ES-I3 (cell line): ENCODE data around the gene SBF1.

ENCODE experiments used
- H3K36me3 ChIP-seq: 2 replicates; pipeline ENCODE4 v1.6.1; 2013; ENCODE audit warnings: mild to moderate bottlenecking, low read length, control low read depth, moderate library complexity; ENCODE audit not compliant: insufficient read depth
- H3K4me1 ChIP-seq: 2 replicates; pipeline ENCODE4 v1.6.1; 2013; ENCODE audit warnings: mild to moderate bottlenecking, control low read depth, low read length; ENCODE audit not compliant: insufficient read depth
- H3K9ac ChIP-seq: 2 replicates; pipeline ENCODE4 v1.6.1; 2013; ENCODE audit warnings: low read depth, mild to moderate bottlenecking, low read length, moderate library complexity
- H3K9me3 ChIP-seq: 2 replicates; pipeline ENCODE4 v1.6.1; 2013; ENCODE audit warnings: mild to moderate bottlenecking, low read length, moderate library complexity; ENCODE audit not compliant: control insufficient read depth, insufficient read depth

The SBF1 gene

DNA sequence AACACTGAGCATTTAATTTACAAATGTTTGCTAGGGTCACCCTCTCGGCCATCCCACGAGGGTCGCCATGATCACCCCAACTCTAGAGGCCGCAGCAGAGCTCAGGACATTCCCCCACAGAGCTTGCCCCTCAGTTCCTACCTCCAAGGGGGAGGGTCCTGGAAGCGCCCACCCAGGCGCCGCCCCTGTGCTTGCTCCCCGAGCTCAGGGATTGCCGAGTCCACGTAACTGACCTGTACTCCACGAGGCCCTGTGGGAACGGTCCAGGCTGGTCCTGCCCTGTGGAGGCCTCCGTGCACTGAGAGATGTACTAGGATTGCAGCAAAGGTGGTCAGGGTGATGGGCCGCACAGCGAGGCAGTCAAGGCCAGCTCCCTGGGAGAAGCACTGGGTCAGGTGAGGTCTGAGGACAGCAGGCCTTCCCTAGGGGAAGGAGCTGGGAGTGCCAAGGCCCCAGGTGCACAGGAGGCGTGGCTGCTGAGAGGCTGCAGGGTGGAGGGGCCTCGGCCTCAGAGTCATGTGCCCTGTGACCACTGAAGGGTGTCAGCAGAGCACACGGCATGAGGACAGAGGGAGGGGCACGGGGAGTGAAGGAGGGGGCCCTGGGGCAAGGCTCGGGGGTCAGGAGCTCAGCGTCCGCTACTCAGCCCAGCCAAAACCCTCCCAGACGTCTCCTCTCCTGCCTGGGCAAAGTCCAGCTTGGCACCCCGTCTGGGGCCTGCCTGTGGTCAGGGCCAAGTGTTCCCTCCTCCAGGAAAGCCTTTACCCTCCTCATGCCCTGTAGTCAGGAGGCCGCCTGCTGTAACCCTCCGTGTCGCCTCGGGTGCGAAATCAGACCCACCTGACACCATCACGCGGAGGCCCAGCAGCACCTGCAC lies 9.4 kb upstream of the SBF1 start:
- Histone ChIP-seq H3K36me3 (no peaks in the 10 kb centered on the region; the same call in 1 of the 2 replicates), H3K9ac (no peak overlapping the region), H3K4me1 (no peaks in the 10 kb centered on the region), H3K9me3 (no peaks in the 10 kb centered on the region)

DNA sequence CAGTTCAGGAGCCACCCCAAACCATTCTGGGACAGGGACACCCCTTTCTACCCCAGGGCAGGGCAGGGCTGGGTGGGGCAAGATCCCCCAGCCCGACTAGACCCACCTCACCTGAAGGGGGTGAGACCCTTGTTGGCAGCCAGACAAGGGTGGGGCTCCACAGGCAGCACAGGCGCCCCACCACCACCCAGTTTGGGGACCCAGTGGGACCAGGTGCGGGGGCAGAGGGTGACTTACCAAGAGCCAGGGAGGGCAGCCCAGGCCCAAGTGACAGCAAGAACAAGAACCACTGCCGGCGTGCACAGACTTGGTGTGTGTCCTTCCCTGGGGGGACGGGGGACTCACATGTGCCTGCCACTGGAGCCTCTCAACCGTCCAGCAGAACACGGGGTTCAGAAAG lies 8.7 kb upstream of the SBF1 start:
- Histone ChIP-seq H3K9me3 (no peaks in the 10 kb centered on the region), H3K9ac (no peak overlapping the region), H3K4me1 (no peaks in the 10 kb centered on the region), H3K36me3 (no peaks in the 10 kb centered on the region; the same call in 1 of the 2 replicates)

DNA sequence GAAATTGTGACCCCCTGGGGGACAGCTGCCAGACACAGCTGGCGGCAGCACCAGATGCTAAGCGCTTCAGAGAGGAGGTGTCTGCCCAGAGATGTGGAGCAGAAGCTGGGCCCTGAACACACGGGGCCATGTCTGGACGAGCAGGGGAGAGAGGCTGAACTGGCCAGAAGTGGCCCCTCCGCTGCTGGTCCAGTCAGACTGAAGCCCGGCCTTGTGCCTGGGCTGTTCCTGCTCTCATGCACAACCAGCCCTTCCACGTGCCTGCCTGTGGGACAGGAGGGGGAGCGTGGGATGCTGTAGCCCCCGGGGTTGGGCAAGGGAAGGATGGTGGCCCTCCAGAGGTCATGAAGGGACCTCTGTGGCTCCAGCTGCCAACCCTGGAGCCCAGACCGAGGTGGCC lies 8.3 kb upstream of the SBF1 start:
- Histone ChIP-seq H3K9me3 (no peaks in the 10 kb centered on the region), H3K4me1 (no peaks in the 10 kb centered on the region), H3K9ac (no peak overlapping the region), H3K36me3 (no peaks in the 10 kb centered on the region; the same call in 1 of the 2 replicates)

DNA sequence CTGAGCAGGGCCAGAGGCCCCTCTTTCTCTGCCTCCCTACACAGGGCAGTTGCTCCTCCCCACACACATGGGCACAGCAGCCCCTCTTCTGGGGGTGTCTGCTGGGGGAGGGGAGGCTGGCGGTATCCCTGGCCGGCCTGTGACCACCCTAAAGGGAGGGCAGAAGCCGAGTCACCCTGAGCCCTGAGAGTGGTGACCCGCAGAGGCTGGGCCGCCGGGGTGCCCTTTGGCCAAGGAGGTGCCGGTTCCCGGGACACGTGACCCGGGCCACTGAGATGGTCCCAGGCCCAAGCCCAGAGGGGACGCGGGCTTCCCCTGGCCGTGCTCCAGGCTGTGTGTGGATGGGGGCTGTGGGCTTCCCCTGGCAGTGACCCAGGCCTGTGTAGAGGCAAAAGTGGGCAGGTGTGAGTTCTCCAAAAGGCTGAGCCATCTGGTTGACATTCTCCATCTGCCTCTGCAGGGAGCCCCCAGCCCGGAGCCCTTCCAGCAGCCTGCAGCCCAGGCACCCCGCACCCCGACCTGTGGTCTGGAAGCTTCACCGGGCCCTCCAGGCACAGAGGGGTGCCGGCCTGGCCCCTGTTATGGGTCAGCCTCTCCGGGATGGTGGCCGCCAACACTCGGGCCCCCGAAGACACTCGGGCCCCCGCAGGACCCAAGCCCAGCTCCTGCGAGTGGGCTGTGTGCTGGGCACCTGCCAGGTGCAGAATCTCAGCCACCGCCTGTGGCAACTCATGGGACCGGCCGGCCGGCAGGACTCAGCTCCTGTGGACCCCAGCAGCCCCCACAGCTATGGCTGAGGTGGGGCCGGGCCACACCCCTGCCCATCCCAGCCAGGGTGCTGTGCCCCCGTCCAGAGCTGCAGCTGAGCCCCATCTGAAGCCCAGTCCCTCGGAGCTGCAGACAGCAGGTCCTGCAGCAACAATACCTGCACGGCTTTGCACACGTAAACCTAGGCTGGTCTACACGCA lies 7.6 kb upstream of the SBF1 start:
- Histone ChIP-seq H3K9ac (peak overlapping the region; percentile 57), H3K36me3 (no peaks in the 10 kb centered on the region; the same call in 1 of the 2 replicates), H3K4me1 (no peaks in the 10 kb centered on the region), H3K9me3 (no peaks in the 10 kb centered on the region)

DNA sequence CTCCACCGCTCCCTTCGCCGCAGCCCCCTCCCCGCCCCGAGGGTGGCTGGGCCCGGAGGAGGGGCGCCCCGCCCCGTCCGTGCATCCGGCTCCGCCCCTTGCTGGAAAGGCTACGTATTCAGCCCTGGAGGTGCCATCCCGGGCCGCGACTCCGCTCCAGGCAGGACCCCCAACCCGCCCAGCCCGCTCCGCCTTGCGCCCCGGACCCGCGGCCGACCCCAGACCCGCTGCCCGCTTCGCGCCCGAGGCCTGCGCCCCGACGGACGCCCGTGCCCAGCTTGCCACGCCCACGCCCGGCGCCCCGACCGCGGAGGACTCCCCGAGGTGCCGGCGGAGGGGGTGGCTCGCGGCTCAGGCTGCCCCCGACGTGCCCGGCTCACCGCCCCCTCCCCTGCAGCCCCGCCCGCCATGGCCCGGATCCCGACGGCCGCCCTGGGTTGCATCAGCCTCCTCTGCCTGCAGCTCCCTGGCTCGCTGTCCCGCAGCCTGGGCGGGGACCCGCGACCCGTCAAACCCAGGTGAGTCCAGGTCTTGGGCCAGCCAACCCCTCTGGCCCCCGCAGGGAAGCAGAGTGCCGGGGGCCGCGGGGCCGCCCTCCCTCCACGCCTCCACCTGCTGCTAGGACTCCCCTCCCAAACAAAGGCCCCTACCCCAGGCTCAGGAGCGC lies 6.7 kb upstream of the SBF1 start, which contains the start of gene ADM2:
TSS of gene ADM2 (plus strand) at position 104 of the 667 bp plus-strand sequence. CDS start at position 409, 305 bp downstream.
- Histone ChIP-seq H3K4me1 (peaks cover 7% of the 10 kb centered on the region; the same call in 1 of the 2 replicates), H3K9me3 (no peaks in the 10 kb centered on the region), H3K9ac (peak within 1 kb of the TSS; percentile 57), H3K36me3 (no peaks in the 10 kb centered on the region; the same call in 1 of the 2 replicates)

DNA sequence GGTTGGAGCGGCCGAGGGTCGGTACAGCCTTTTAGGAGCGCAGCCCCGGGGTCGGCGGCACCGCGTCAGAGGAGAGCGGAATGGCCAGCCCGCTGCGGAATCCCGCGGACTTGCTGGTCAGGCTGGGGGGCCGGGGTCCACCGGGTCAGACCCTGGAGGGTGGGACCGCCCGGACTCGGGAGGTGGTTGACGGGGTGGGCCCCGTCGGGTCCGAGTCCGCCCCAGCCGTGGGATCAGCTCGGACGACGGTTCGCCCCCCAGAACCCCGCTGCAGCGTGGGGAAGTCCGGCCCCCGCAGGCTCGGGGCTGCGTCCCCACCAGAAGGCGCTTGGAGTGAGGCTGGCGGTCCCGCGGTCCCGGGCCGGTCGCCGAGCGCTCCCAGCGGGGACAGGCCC lies 6.2 kb upstream of the SBF1 start:
- Histone ChIP-seq H3K9me3 (no peaks in the 10 kb centered on the region), H3K9ac (peak overlapping the region; percentile 57), H3K36me3 (no peaks in the 10 kb centered on the region; the same call in 1 of the 2 replicates), H3K4me1 (peaks cover 8% of the 10 kb centered on the region; the same call in 1 of the 2 replicates)

DNA sequence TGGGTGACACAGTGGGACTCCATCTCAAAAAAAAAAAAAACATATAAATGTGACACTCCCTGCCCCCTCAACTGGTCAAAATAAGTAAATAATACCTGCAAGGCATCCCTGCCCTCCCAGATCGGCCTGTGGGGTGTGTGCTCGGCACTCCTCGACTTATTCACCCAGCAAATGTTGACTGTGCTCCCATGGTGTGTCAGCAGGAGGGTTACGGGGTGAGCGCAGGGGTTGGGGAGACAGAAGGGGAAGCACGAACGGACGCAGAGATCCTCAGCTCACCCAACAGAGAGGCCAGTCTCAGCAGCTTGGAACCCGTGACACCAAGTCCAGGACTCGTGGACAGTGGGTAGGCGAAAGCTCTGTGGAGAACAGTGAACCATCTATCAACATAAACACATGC lies 4.9 kb upstream of the SBF1 start:
- no peaks in the 10 kb centered on the region; the same call in 1 of the 2 replicates for H3K36me3 ChIP-seq

DNA sequence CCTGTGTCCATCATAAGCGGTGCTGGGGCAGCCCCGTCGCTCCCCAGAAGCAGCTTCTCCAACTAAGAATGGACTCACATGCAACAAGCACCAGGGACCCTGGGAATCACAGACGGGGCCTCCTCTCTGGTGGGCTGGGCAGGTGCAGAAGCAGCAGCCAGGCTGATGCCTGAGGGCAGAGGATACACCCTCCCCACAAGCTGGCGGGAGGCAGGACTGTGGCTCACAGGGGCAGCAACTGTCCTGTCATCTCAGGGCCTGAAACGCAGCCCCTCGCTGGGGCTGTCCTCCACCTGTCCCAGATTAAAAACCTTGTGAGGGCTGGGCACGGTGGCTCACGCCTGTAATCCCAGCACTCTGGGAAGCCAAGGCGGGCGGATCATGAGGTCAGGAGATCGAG lies 3.1 kb upstream of the SBF1 start:
- H3K9ac ChIP-seq: no peak overlapping the region
- peaks cover 11% of the 10 kb centered on the region; the same call in 1 of the 2 replicates for H3K4me1 ChIP-seq
- H3K36me3 ChIP-seq: no peaks in the 10 kb centered on the region; the same call in 1 of the 2 replicates
- H3K9me3 ChIP-seq: no peaks in the 10 kb centered on the region

More for the DNA sequence above, 4.9 kb upstream of the SBF1 start:
- H3K9ac ChIP-seq: no peak overlapping the region
- H3K4me1 ChIP-seq: peaks cover 8% of the 10 kb centered on the region; the same call in 1 of the 2 replicates
- H3K9me3 ChIP-seq: no peaks in the 10 kb centered on the region

DNA sequence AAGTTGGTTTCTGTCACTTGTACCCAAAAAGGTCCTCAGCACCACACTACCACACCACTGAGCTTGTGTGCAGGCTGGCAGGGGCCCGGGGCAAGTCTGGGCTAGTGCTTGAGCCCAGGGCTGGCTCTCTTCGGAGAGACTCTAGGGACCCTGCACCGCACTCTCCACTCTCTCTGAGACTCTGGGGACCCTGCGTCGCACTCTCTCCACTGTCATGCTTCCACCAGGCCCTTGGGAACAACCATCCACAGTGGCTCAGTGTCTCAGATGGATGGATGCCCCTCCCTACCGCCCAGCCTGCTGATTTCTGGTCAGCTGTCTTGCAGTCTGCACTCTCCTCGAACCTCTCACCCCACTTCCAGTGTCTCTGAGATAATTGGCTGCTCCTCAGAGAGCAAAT lies 2.0 kb upstream of the SBF1 start:
- no peak overlapping the region for H3K9ac ChIP-seq
- H3K4me1 ChIP-seq: peaks cover 11% of the 10 kb centered on the region; the same call in 1 of the 2 replicates
- no peaks in the 10 kb centered on the region for H3K9me3 ChIP-seq
- no peaks in the 10 kb centered on the region for H3K36me3 ChIP-seq

DNA sequence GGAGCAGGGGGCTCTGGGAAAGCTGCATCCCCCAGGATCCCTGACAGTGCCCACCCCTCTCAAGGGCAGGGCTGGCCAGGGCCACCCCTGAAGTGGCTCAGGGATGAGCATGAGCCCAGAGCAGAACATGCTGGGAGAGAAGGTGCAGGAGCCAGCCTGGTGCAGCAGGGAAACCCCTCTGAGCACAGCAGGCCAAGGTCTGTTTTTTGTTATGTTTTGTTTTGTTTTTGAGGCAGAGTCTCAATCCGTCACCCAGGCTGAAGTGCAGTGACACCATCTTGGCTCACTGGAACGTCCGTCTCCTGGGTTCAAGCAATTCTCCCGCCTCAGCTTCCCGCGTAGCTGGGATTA lies 792 bp upstream of the SBF1 start:
- Histone ChIP-seq H3K9me3 (no peaks in the 10 kb centered on the region), H3K36me3 (no peaks in the 10 kb centered on the region), H3K4me1 (peaks cover 13% of the 10 kb centered on the region; the same call in 1 of the 2 replicates), H3K9ac (peak overlapping the region; percentile 69; the same call in 1 of the 2 replicates)

DNA sequence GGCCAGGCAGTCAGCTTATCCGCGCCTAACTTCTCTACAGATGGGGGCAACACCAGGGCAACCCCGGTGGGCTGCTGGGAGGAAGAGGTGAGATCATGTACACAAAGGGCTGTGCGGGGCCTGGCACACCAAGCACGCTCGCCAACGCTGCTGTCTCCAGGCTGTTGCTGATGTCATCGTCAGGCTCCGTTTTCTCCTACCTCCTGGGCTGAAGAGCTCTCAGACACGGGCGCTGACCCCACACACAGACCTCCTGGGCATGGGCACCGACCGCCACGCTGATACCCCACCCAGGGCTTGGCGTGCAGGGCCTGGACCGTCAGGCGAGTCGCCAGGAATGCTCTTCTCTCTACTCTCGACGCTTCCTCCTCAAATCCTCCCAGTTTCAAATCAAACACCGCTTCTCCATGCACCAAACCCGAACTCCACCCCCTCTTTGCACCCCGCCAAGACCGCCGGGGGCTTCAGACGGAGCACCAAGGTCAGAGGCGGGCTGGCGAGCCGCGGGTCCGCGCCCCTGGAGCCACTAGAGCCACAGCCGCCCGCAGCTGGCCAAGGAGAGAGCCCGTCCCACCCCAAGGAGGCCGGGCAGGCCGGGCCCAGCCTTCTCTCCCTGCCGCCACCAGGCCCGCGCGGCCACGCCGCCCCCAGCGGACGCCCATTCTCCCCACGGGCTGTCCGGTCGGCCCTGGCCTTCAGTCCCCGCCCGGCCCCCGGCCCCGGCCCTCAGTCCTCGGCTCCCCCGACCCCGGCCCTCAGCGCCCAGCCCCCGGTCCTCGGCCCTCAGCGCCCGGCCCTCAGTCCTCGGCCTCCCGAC lies 772 bp downstream of the SBF1 start:
- H3K9ac ChIP-seq: peak overlapping the region; percentile 69; the same call in 1 of the 2 replicates
- no peaks in the 10 kb centered on the region for H3K9me3 ChIP-seq
- H3K4me1 ChIP-seq: peaks cover 29% of the 10 kb centered on the region
- H3K36me3 ChIP-seq: no peaks in the 10 kb centered on the region

DNA sequence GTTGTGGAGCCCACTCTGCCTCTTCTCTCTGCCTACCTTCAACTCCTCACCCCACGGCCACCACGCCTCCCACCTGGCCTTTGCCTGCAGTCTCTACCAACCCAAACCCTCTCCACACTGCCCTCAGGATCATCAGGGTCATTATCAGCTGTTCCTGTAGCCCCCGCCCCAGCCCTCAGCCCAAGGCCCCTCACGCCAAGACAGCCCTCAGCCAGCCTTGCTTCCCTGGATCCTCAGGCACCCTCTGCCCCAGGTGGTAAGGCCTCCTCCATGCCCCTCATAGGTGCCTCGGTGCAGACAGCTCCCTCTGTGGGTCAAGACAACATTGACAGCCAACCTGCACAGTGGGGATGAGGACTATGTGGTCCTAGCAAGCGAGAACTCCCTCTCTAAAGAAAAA lies 1.7 kb downstream of the SBF1 start:
- Histone ChIP-seq H3K9me3 (no peaks in the 10 kb centered on the region), H3K36me3 (no peaks in the 10 kb centered on the region), H3K4me1 (peaks cover 29% of the 10 kb centered on the region), H3K9ac (no peak overlapping the region)

DNA sequence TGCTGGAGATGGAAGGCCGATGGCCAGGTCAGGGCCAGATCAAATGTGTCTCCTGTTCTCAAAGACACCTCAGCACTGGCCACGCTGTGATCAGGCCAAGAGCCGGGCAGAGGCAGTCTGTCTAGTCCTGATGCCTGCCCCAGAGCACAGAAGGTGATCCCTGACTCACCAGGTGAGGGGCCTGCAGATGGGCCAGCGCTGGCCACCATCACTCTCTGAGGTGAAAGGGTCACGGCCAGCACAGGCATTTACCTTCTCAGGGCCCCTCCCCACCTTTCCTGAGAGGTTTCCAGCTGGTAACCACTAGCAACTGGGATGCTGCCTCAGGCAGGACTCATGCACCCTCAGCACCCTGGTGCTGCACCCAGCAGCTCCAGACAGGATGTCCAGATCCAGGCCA lies 2.9 kb downstream of the SBF1 start:
- no peaks in the 10 kb centered on the region; the same call in 1 of the 2 replicates for H3K36me3 ChIP-seq
- no peak overlapping the region for H3K9ac ChIP-seq
- peaks cover 26% of the 10 kb centered on the region for H3K4me1 ChIP-seq
- no peaks in the 10 kb centered on the region for H3K9me3 ChIP-seq
